Measurements from ENCODE around the gene POLR3H. TPM values are rescaled to one million over a fixed set of nuclear protein-coding genes. Genes with fewer than 3 reads are reported as not detected.

POLR3H gene
- total RNA-seq, 1 experiment from 2014 or later = 11.5 TPM

DNA sequence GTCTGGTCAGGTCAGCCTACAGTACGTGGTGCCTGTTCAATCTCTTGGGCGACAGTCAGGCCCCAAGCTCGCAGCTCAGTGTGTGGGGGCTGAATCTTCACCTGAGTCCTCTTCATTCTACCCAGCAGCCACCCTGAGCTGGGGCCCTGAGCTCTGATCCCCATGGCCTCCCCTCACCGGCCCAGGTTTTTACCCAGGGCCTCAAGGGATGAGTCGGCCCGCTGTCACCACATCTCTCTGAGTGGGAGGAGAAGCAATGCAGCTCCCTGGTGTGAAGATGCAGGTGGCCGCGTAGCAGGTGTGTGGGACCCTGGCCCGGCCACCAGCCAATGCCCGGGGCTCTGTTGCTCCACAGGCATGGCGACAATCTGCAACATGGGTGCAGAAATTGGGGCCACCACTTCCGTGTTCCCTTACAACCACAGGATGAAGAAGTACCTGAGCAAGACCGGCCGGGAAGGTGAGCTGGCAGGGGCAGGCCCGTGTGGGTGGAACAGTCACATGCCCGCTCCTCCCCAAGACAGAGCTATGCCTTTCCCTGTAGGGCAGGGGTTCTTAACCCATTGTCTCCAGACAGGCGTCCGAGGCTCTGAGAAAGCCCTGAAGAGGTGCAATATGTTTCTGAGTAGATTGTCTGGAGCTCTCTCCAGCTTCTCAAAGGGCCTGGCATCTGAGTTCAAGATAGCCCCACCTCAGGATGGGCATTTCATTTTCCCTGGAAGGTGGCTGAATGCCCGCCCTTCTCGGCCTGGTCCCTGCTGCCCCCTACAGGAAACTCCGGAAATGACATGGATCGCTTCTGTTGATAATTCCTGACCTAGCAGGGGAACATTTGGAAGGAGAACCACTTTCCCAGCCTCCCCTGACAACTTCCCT is 26.9 kb downstream of the POLR3H start:
- DNase-seq (ENCODE audit: low read depth) = peak; percentile 44

DNA sequence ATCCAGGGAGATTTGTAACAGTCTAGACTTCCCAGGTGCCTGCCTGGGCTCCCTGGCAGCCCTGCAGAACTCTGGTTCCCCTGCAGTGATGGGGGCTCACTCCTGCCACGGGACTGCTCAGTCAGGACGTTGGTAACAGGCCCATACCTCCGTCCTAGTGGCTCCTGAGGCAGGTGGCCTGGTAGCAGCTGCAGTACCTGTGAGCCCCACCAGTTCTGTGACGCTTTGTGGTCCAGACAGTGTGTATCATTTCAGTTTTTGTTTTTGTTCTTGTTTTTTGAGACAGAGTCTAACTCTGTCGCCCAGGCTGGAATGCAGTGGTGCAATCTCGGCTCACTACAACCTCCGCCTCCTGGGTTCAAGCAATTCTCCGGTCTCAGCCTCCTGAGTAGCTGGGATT is 27.8 kb downstream of the POLR3H start:
- no peak for DNase-seq (ENCODE audit: low read depth)

DNA sequence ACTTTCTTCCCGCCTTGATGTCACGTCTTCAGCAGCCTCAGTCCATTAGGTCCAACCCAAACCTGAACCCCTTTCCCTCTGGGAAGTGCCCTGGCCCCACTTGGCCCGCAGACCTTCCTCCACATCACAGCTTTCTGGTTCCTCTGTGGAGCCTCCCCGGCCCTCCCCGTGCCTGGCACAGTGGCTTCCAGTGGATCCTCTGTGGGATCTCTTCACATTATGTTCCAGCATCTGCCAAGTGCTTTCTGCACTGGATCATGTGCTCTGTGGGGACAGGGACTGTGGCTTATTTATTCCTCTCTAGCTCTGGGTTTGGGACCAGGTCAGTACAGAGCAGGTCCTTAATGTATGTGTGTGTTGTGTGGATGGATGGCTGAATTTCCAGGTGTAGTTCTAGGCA is 30.9 kb downstream of the POLR3H start:
- no peak for DNase-seq (ENCODE audit: low read depth)

DNA sequence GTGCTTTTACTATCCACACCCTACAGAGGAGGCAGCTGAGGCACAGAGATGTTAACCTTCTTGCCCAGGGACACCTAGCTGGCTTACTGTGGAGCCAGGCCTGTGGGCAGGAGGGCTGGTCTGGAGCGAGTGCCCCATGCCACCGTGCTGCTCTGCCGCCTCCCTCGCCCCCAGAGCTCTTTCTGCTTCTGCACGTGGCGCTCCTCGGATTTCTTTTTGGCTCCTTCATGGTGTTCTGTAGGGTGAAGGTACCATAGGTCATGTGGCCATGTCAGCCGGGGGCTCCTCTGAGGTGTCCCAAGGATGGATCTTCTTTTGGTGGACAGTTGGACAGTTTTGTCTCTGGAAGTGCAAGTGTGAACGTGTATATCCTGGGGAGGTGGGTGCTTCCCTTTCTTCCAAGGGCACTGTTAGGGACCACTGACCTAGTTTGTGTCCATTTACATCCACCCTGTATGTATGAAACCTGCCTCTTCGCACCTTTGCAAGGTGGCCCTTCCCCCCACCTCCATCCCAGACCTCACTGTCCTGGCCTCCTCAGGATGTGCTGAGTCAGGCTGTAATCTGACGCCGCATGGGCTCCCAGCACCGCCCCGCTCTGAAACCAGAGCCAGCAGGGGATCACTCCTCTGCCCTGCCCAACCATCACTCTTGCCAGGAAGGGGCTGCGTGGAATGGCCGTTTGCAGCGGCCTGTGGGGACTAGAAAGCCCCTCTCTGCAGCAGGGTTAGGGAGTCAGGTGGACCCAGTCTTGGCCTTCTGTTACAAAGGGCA is 31.7 kb downstream of the POLR3H start:
- peak; percentile 69 for DNase-seq (ENCODE audit: low read depth)

DNA sequence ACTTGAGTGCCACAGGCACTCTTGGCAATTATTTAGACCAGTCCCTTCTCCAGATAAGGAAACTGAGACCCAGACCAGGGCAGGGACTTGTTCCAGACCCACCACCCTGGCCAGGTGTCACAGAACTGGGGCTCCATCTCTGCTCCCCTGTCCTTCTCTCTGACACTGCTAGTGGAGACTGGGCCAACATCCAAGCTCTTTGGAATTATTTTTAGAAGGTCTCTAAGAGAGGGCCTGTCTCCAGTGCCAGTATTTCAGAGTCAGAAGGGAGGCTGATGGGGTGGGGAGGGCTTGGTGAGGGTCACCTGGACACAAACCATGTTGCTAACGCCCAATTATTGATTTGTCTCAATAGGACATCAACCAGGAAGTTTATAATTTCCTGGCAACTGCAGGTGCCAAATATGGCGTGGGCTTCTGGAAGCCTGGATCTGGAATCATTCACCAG is 32.7 kb downstream of the POLR3H start:
- DNase-seq (ENCODE audit: low read depth) = no peak

DNA sequence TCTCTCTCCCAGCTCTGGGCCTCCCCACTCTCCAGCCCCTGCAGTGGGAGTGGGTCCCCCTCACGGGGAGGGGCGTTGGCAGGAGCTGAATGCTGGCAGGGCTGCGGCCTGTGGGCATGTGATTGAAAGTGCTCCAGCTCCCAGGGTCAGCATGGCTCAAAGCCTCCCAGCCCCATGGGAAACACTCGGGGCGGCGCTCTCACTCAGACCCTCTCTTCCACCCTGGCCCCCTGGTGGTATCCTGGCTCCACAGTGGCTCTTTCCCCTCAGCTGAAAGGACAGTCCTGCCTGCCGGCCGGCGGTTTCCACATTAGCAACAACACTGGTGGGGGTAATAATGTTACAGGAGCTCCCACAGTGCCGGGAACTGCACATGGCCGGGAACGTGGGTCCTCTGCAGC is 35.5 kb downstream of the POLR3H start:
- no peak for DNase-seq (ENCODE audit: low read depth)

DNA sequence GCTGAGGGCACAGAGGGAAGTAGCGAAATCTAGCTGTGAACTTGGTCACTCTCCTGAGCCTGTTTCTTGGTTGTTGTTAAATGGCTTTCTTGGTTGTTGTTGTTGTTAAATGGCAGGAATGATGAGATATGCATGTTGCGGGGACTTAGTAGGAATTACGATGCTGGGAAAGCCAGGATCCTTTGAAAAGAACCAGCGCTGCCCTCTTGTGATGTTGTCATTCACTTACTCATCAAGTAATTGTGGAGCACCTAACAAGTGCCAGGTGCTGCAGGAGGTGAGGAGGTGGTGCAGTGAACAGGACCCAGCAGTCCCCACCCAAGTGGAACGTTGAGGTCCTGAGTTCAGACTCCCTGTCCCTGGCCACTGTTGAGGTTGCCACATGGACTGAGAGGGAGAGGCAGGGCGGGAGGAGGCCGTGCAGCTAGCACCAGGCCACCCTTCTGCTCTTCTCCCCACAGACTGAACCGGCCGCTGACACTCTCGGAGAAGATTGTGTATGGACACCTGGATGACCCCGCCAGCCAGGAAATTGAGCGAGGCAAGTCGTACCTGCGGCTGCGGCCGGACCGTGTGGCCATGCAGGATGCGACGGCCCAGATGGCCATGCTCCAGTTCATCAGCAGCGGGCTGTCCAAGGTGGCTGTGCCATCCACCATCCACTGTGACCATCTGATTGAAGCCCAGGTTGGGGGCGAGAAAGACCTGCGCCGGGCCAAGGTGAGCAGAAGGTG is 36.8 kb downstream of the POLR3H start:
- no peak for DNase-seq (ENCODE audit: low read depth)

DNA sequence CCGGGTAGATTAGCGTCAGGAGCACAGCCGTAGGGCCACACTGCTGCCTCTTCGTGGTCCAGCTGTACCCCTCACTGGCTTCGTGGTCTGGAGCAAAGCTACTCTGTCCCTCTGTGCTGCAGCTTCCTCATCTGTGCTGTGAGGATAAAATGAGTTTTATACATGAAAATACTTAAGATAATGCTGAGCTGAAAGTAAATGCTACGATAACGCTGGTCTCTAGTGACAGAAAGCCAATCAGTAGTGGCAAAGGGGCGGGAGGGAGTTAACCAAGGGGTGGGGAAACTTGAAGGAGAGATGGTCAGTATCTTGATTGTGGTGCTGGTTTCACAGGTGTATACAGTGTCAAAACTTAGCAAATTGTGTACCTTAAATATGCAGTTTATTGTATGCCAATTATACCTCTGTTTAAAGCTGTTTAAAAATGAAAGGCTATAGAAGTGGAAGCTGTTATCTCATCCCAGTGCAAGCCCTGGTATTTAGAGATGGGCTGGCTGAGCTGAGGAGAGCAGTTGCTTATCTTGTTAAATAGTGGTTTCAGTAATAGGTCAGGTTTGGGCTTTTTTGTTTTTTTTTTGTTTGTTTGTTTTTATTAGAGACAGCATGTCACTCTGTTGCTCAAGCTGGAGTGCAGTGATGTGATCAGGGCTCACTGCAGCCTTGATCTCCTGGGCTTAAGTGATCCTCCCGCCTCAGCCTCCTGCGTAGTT is 38.6 kb downstream of the POLR3H start:
- no peak for DNase-seq (ENCODE audit: low read depth)

DNA sequence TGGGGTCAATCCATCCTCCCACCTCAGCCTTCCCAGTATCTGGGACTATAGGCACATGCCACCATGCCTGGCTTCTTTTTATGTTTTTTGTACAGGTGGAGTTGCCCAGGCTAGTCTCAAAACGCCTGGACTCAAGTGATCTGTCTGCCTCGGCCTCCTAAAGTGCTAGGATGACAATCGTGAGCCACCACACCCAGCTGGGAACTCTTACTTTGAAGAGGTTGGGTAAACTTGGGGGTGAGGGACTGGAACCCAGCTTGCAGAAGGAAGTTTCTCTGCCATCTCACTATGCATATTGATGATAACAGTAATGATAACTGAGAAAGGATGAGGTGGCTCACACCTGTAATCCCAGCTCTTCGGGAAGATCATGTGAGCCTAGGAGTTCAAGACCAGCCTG is 39.5 kb downstream of the POLR3H start:
- no peak for DNase-seq (ENCODE audit: low read depth)

DNA sequence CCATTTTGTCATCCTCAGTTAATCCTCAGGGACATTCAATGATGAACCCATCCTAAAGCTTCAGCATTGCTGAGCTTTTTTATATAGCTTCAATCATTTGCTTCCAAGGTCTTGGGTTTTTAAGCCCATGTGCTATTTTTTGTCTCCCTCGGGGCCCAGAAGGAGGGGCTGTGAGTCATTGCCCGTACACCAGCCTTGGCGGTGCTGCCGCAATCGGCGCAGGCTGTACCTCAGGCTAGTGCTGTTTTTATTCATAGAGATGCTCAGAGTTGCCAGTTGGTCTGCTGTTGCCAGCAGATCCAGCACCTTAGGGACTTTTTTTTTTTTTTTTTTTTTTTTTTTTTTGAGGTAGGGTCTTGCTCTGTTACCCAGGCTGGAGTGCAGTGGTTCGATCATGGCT is 39.9 kb downstream of the POLR3H start:
- peak; percentile 75 for DNase-seq (ENCODE audit: low read depth)

DNA sequence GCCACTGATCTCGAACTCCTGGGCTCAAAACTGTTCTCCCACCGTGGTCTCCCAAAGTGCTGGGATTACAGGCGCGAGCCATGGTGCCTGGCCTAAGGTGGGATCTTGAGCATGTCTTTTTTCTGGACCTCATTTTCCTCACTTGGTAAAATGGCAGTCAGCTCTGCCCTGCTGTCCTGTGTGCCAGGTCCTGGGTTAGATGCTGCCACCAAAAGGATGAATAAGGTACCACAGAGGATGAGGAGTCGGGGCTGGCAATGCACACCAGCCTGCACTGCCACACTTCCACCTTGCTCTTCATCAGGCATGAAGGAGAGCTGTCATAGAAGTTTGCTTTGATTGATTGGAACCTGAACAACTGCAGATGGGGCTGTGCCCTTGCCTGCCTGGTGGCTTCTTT is 43.1 kb downstream of the POLR3H start:
- no peak for DNase-seq (ENCODE audit: low read depth)

DNA sequence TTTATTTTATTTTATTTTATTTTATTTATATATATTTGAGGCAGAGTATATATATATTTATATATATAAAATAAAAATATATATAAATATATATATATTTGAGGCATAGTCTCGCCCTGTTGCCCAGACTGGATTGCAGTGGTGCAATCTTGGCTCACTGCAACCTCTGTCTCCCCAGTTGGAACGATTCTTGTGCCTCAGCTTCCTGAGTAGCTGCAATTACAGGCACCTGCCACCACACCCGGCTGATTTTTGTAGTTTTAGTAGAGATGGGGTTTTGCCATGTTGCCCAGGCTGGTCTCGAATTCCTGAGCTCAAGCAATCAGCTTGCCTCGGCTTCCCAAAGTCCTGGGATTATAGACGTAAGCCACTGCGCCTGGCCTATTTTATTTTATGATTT is 44.0 kb downstream of the POLR3H start:
- no peak for DNase-seq (ENCODE audit: low read depth)

DNA sequence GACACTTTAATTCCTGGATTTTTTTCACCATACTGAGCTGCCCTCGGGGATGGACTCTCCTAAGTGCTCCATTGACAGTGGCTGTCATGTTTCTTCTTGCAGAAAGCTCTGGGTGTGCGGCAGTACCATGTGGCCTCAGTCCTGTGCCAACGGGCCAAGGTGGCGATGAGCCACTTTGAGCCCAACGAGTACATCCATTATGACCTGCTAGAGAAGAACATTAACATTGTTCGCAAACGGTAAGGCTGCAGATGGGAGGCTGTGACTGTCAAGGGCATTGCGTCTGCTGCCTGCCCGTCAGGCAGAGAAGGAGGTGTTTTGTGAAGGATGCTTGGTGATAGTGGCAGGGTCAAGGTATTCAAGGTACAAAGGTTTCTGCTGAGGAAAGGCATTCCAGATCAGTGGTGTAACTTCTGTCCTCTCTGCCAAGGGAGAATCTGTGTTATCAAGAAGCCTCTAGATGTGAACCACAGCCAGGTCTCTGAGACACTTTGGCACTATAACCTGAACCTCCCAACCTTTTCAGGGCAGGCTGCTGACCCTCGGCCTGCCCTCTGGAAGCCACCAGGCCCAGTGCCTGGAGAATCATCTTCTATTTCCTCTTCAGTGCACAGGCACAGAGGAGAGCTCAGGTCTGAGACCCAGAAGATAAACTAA is 44.5 kb downstream of the POLR3H start:
- no peak for DNase-seq (ENCODE audit: low read depth)

DNA sequence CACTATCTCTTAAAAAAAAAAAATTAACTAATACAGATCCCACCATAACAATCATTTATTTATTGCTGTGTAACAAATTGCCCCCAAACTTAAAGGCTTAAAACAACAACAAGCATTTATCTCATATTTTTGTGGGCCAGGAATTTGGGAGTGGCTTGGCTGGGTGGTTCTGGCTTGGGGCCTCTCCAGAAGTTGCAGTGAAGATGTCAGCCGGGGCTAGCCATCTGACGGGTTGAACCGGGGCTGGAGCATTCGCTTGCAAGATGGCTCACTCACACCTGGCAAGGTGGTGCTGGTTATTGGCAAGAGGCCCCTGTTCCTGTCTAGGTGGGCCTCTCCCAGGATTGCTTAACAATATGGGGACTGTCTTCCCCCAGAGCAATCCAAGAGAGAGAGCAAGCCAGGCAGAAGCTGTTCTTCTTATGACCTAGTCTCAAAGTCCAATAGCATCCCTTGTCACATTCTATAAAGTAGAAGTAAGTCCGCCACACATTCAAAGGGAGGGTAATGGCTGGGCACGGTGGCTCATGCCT is 45.9 kb downstream of the POLR3H start:
- DNase-seq (ENCODE audit: low read depth) = no peak

DNA sequence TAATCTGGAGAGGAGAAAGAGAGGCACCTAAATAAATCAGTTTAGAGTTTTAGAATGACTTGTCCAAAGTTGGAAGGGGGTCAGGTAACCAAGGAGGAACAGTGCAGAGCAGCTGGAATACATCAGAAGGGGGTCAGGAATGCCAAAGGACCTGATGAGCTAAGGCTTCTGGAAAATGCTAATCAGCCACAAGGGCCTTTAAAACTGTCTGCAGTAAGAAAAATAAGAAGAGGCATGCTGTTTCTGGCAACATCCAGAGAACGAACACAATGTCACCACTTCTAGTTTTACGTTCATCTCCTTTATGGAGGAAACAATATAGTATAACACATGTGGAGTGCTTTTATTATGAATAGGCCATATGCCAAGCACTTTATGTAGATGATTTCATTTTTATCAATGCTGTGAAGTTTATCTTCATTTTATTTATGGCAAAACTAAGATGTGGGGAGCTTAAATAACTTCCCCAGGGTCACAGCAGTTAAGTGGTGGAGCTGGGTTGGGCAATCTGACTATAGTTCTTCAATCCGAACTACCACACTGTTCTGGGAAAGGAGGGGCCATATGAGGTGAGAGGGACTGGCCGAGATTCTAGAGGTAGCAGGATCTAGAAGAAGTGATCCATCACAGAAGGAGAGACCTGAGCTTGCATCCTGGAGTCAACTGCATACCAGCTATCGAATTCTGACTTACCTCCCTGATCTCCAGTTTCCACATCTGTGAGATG is 52.7 kb downstream of the POLR3H start:
- DNase-seq (ENCODE audit: low read depth) = no peak

DNA sequence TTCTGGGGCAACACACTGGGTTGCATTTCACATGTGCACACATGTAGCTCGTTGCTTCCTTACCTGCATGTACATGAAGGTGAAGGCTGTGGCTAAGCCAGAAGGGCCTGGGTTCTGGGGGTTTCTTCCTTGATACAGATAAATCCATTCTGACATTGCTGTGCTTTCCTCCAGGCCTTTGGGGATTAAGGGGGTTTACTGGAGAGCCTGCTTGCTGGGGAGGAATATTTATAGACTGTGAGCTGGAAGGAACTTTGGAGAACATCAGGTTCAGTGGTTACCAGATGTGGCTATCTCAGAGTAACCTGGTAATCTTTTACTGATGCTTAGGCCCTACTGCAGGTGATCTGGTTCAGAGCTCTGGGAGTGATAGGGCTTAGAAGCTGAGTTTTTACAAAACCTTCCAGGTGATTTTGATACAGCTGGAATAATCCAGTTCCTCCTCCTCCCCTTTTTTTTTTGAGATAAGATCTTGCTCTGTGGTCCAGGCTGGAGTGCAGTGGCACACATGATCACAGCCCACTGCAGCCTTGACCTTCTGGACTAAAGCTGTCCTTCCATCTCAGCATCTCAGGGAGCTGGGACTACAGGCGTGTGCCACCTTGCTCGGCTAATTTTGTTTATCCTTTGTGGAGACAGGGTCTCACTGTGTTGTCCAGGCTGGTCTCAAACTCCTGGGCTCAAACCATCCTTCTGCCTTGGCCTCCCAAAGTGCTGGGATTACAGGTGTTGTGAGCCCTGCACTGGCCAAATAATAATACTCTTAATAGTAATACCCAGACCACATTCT is 55.5 kb downstream of the POLR3H start:
- DNase-seq (ENCODE audit: low read depth) = no peak

DNA sequence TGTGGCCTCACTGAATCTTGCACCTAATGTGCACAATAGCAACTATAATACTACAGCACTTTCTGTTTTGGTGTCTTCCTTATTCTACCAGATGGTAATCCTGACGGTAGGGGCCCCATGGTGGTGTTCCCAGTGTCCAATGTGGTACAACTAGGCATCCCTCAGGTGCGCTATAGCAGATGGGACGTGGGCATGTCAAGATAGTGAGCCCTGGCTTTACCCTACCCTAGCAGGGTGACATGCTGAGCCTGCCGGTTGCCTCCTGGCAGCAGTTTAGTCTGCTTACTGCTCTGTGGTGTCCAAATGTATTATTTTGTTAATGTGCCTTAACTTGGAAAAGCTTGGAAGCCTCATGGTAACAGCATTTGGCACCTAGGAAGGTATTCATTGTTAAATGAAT is 56.2 kb downstream of the POLR3H start:
- DNase-seq (ENCODE audit: low read depth) = no peak

DNA sequence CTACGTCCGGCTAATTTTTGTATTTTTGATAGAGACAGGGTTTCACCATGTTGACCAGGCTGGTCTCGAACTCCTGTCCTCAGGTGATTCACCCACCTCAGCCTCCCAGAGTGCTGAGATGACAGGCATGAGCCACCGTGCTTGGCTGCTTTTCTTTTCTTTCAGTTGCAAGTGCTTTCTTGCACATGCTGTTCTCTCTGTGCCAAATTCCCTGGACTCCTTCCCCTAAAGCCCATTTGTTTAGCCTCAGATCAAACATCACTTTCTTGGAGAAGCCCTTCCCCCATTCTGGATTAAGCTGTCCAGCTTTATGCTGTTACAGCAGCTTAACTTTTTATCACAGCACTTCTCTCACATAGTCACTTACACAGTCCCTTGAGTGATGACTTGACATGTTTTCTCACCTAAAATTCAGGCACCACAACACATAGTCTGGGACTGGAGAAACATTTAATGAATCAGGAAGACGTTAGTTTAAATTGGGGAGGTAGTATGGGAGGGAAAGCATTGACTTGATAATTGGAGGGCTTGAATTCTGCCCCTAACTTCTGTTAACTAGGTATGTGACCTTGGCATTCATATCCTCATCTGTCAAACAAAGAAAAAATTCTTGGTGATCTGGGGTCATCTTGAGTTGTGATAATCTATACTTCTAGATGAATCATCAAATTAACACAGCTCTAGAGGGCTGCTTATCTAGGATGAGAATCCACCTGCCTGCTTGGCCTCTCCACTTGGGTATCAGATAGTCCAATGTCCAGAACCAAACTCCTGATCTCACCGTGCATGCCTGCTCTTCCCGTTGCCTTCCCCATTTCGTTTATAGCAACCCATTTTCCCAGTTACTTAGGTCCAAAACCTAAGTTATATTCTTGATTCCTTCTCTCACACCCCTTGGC is 57.0 kb downstream of the POLR3H start:
- DNase-seq (ENCODE audit: low read depth) = no peak
